Measurements from ENCODE around the gene C5orf24.
"Not testable (repeated sequence)": the region's sequence is repeated elsewhere in the genome, so short reads cannot be mapped to it uniquely, and the experiment has no call there.

Gene C5orf24

DNA sequence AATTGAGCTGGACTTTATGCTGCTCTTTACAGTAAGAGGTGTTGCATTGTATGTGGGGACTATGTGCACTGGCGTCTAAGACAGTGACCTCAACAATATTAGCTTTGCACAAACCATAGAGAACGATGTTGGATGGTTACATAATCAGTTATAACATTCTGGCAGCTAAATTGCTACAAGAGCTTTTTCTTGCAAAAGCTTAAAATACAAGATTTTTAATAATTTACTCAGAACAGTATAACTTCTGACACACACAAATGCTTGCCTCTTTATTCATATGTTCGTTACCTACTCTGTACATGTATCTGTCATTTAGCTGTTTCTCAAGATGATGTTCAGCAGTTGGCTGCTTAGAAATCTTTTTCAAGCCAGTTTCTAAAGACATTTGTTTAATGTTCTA is 11.6 kb downstream of the C5orf24 start:
- no peaks in the 10 kb centered on the region for H3K27me3 ChIP-seq (ENCODE audit: control insufficient read depth, insufficient read depth, low read length)
- peaks cover 54% of the 10 kb centered on the region for H3K36me3 ChIP-seq (ENCODE audit: control insufficient read depth, insufficient read depth, low read length)
- no peak overlapping the region for H3K4me3 ChIP-seq (ENCODE audit: low read depth, low read length)
- no peak overlapping the region for H3K27ac ChIP-seq (ENCODE audit: low read depth, low read length)
- H3K4me1 ChIP-seq (ENCODE audit: control insufficient read depth, insufficient read depth, low read length), result no peaks in the 10 kb centered on the region
- H3K9ac ChIP-seq (ENCODE audit: low read length), result no peak overlapping the region
- no peaks in the 10 kb centered on the region for H3K9me3 ChIP-seq (ENCODE audit: control insufficient read depth, insufficient read depth, low read depth, low read length)

DNA sequence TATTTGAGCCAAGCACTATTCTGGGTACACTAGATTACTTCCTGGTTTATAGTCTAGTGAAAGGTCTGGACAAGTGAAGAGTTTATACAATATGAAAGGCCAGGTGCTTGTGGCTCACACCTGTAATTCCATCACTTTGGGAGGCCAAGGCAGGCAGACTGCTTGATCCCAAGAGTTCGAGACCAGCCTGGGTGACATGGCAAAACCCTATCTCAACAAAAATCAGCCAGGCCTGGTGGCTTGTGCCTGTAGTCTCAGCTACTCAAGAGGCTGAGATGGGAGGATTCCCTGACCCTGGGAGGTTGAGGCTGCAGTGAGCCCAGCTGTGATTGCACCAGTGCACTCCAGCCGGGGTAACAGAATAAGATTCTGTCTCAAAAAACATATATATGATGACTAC is 18.9 kb downstream of the C5orf24 start:
- Histone ChIP-seq H3K27ac (ENCODE audit: low read depth, low read length) (no peak overlapping the region), H3K9me3 (ENCODE audit: control insufficient read depth, insufficient read depth, low read depth, low read length) (no peaks in the 10 kb centered on the region), H3K4me1 (ENCODE audit: control insufficient read depth, insufficient read depth, low read length) (no peaks in the 10 kb centered on the region), H3K36me3 (ENCODE audit: control insufficient read depth, insufficient read depth, low read length) (peaks cover 7% of the 10 kb centered on the region; the same call in 1 of the 2 replicates), H3K9ac (ENCODE audit: low read length) (no peak overlapping the region), H3K4me3 (ENCODE audit: low read depth, low read length) (no peak overlapping the region), H3K27me3 (ENCODE audit: control insufficient read depth, insufficient read depth, low read length) (no peaks in the 10 kb centered on the region)

DNA sequence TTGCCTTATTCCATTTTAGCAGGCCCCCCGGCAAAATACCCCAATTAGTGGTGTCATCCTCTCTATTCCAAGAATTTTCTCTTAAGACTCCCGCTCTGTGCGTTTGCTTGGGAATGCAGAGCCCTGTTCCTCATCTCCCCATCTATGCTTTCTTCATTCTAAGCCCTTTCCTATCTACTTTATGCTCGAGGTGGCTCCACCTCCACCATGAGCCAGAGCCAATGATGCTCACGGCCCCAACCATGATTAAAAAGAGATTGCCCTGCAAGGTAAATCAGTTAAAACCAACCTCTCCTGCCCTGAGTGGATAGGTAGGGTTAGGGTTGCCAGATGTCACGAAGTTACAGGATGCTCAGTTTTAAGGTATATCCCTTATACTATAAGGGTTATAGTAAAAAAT is 27.7 kb downstream of the C5orf24 start:
- Histone ChIP-seq H3K9me3 (ENCODE audit: control insufficient read depth, insufficient read depth, low read depth, low read length) (no peaks in the 10 kb centered on the region), H3K4me1 (ENCODE audit: control insufficient read depth, insufficient read depth, low read length) (peaks cover 12% of the 10 kb centered on the region), H3K27me3 (ENCODE audit: control insufficient read depth, insufficient read depth, low read length) (no peaks in the 10 kb centered on the region), H3K36me3 (ENCODE audit: control insufficient read depth, insufficient read depth, low read length) (no peaks in the 10 kb centered on the region), H3K4me3 (ENCODE audit: low read depth, low read length) (peak overlapping the region; percentile 84), H3K9ac (ENCODE audit: low read length) (peak overlapping the region; percentile 95), H3K27ac (ENCODE audit: low read depth, low read length) (peak overlapping the region; percentile 94)

GRCh38 chr5:134873987-134874830 is 28.4 kb downstream of the C5orf24 start, which contains the start of gene TXNDC15:
Gene TXNDC15, plus strand, starts transcription at chr5:134874371. Its CDS starts 57 bp downstream, at chr5:134874428.
- Histone ChIP-seq H3K4me1 (ENCODE audit: control insufficient read depth, insufficient read depth, low read length) (peaks cover 12% of the 10 kb centered on the region), H3K27ac (ENCODE audit: low read depth, low read length) (peak within 1 kb of the TSS; percentile 94), H3K9me3 (ENCODE audit: control insufficient read depth, insufficient read depth, low read depth, low read length) (no peaks in the 10 kb centered on the region), H3K4me3 (ENCODE audit: low read depth, low read length) (peak within 1 kb of the TSS; percentile 84), H3K9ac (ENCODE audit: low read length) (peak within 1 kb of the TSS; percentile 95), H3K27me3 (ENCODE audit: control insufficient read depth, insufficient read depth, low read length) (no peaks in the 10 kb centered on the region), H3K36me3 (ENCODE audit: control insufficient read depth, insufficient read depth, low read length) (no peaks in the 10 kb centered on the region)

- Histone ChIP-seq H3K36me3 (ENCODE audit: control insufficient read depth, insufficient read depth, low read length) (no peaks in the 10 kb centered on the region), H3K27me3 (ENCODE audit: control insufficient read depth, insufficient read depth, low read length) (no peaks in the 10 kb centered on the region), H3K9me3 (ENCODE audit: control insufficient read depth, insufficient read depth, low read depth, low read length) (no peaks in the 10 kb centered on the region), H3K27ac (ENCODE audit: low read depth, low read length) (peak overlapping the region; percentile 94; the same call in 1 of the 2 replicates), H3K4me3 (ENCODE audit: low read depth, low read length) (peak overlapping the region; percentile 84), H3K9ac (ENCODE audit: low read length) (peak overlapping the region; percentile 95), H3K4me1 (ENCODE audit: control insufficient read depth, insufficient read depth, low read length) (peaks cover 12% of the 10 kb centered on the region)
These were observed 29.3 kb downstream of the C5orf24 start for GRCh38 chr5:134874831-134875655.

GRCh38 chr5:134877159-134877558 is 31.4 kb downstream of the C5orf24 start:
- Histone ChIP-seq H3K4me3 (ENCODE audit: low read depth, low read length) (no peak overlapping the region), H3K9me3 (ENCODE audit: control insufficient read depth, insufficient read depth, low read depth, low read length) (no peaks in the 10 kb centered on the region), H3K27ac (ENCODE audit: low read depth, low read length) (no peak overlapping the region), H3K36me3 (ENCODE audit: control insufficient read depth, insufficient read depth, low read length) (no peaks in the 10 kb centered on the region), H3K4me1 (ENCODE audit: control insufficient read depth, insufficient read depth, low read length) (peaks cover 12% of the 10 kb centered on the region), H3K27me3 (ENCODE audit: control insufficient read depth, insufficient read depth, low read length) (no peaks in the 10 kb centered on the region), H3K9ac (ENCODE audit: low read length) (no peak overlapping the region)

- no peaks in the 10 kb centered on the region for H3K9me3 ChIP-seq (ENCODE audit: control insufficient read depth, insufficient read depth, low read depth, low read length)
- no peak overlapping the region for H3K4me3 ChIP-seq (ENCODE audit: low read depth, low read length)
- no peaks in the 10 kb centered on the region for H3K27me3 ChIP-seq (ENCODE audit: control insufficient read depth, insufficient read depth, low read length)
- no peaks in the 10 kb centered on the region for H3K36me3 ChIP-seq (ENCODE audit: control insufficient read depth, insufficient read depth, low read length)
- H3K9ac ChIP-seq (ENCODE audit: low read length), result no peak overlapping the region
- H3K27ac ChIP-seq (ENCODE audit: low read depth, low read length), result no peak overlapping the region
- H3K4me1 ChIP-seq (ENCODE audit: control insufficient read depth, insufficient read depth, low read length), result peaks cover 11% of the 10 kb centered on the region
These were observed 32.6 kb downstream of the C5orf24 start for GRCh38 chr5:134878403-134878802.

DNA sequence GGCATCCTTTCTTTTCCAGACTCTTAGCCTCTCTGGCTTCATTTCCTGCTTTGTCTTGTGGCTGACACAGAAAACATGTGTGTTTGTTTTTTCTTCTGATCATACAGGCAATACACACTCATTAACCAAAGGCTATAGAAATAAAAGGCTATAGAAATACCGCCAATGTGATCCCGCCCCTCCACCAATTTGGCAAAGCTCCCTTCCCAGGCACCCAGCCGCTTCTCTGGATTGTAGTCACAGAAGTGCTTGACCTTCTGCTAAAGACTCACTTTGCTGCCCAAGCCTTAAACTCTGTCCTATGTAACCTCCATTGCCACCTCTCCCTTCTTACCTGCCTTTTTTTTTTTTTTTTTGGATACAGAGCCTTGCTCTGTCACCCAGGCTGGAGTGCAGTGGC is 33.7 kb downstream of the C5orf24 start:
- H3K4me3 ChIP-seq (ENCODE audit: low read depth, low read length), result no peak overlapping the region
- peaks cover 5% of the 10 kb centered on the region; the same call in 1 of the 2 replicates for H3K4me1 ChIP-seq (ENCODE audit: control insufficient read depth, insufficient read depth, low read length)
- no peaks in the 10 kb centered on the region for H3K9me3 ChIP-seq (ENCODE audit: control insufficient read depth, insufficient read depth, low read depth, low read length)
- H3K27ac ChIP-seq (ENCODE audit: low read depth, low read length), result no peak overlapping the region
- no peak overlapping the region for H3K9ac ChIP-seq (ENCODE audit: low read length)
- H3K36me3 ChIP-seq (ENCODE audit: control insufficient read depth, insufficient read depth, low read length), result no peaks in the 10 kb centered on the region
- no peaks in the 10 kb centered on the region for H3K27me3 ChIP-seq (ENCODE audit: control insufficient read depth, insufficient read depth, low read length)

- H3K9ac ChIP-seq (ENCODE audit: low read length); H3K27me3 ChIP-seq (ENCODE audit: control insufficient read depth, insufficient read depth, low read length); H3K4me1 ChIP-seq (ENCODE audit: control insufficient read depth, insufficient read depth, low read length); H3K4me3 ChIP-seq (ENCODE audit: low read depth, low read length); H3K36me3 ChIP-seq (ENCODE audit: control insufficient read depth, insufficient read depth, low read length); H3K27ac ChIP-seq (ENCODE audit: low read depth, low read length); H3K9me3 ChIP-seq (ENCODE audit: control insufficient read depth, insufficient read depth, low read depth, low read length): not testable (repeated sequence)
These were observed 35.2 kb downstream of the C5orf24 start for GRCh38 chr5:134880937-134881336.

GRCh38 chr5:134881711-134882110 is 35.9 kb downstream of the C5orf24 start:
- H3K9ac ChIP-seq (ENCODE audit: low read length); H3K9me3 ChIP-seq (ENCODE audit: control insufficient read depth, insufficient read depth, low read depth, low read length); H3K4me3 ChIP-seq (ENCODE audit: low read depth, low read length); H3K27ac ChIP-seq (ENCODE audit: low read depth, low read length); H3K27me3 ChIP-seq (ENCODE audit: control insufficient read depth, insufficient read depth, low read length); H3K4me1 ChIP-seq (ENCODE audit: control insufficient read depth, insufficient read depth, low read length); H3K36me3 ChIP-seq (ENCODE audit: control insufficient read depth, insufficient read depth, low read length): not testable (repeated sequence)

- no peak overlapping the region for H3K4me3 ChIP-seq (ENCODE audit: low read depth, low read length)
- H3K27me3 ChIP-seq (ENCODE audit: control insufficient read depth, insufficient read depth, low read length), result no peaks in the 10 kb centered on the region
- no peaks in the 10 kb centered on the region for H3K4me1 ChIP-seq (ENCODE audit: control insufficient read depth, insufficient read depth, low read length)
- H3K9me3 ChIP-seq (ENCODE audit: control insufficient read depth, insufficient read depth, low read depth, low read length), result no peaks in the 10 kb centered on the region
- H3K27ac ChIP-seq (ENCODE audit: low read depth, low read length), result no peak overlapping the region
- no peaks in the 10 kb centered on the region; the same call in 1 of the 2 replicates for H3K36me3 ChIP-seq (ENCODE audit: control insufficient read depth, insufficient read depth, low read length)
- no peak overlapping the region for H3K9ac ChIP-seq (ENCODE audit: low read length)
These were observed 41.9 kb downstream of the C5orf24 start for GRCh38 chr5:134887593-134888159.
